ENCODE results near the gene EPB41. TPM values are rescaled to one million over a fixed set of nuclear protein-coding genes. Genes with fewer than 3 reads are reported as not detected.
"Not testable (repeated sequence)": the region's sequence is repeated elsewhere in the genome, so short reads cannot be mapped to it uniquely, and the experiment has no call there.

Gene EPB41
- total RNA-seq, 1 donor from 2014 or later: 82.9 TPM

DNA sequence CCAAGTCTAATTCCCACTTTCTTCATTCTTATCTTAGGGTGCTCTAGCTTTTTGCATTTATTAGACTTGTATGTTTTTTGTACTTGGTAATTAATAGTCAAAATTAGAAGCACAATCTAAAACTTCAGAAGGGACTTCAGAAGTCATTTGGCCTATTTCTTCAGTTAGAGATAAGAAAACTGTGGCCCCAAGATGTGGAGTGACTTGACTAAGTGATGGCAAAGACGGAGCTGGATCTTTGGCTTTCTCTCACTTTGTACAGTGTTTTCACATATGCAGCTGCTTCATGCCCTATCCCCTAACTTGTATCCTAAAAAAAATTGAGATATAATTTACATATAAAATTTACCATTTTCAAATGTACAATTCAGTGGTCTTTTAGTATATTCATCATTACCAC lies 21.7 kb downstream of the EPB41 start:
- Mint-ChIP-seq H3K27ac (no peak overlapping the region), H3K9me3 (peaks cover 4% of the 10 kb centered on the region), H3K4me3 (no peak overlapping the region), H3K36me3 (peaks cover 5% of the 10 kb centered on the region), H3K27me3 (no peaks in the 10 kb centered on the region), H3K4me1 (ENCODE audit: unreplicated experiment) (peaks cover 12% of the 10 kb centered on the region)
- no peak for DNase-seq (ENCODE audit: extremely low spot score, unreplicated experiment)
- TF ChIP-seq, protein P1, sequence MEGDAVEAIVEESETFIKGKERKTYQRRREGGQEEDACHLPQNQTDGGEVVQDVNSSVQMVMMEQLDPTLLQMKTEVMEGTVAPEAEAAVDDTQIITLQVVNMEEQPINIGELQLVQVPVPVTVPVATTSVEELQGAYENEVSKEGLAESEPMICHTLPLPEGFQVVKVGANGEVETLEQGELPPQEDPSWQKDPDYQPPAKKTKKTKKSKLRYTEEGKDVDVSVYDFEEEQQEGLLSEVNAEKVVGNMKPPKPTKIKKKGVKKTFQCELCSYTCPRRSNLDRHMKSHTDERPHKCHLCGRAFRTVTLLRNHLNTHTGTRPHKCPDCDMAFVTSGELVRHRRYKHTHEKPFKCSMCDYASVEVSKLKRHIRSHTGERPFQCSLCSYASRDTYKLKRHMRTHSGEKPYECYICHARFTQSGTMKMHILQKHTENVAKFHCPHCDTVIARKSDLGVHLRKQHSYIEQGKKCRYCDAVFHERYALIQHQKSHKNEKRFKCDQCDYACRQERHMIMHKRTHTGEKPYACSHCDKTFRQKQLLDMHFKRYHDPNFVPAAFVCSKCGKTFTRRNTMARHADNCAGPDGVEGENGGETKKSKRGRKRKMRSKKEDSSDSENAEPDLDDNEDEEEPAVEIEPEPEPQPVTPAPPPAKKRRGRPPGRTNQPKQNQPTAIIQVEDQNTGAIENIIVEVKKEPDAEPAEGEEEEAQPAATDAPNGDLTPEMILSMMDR (conservative IDR thresholded peaks at IDR 0.05): no peak

DNA sequence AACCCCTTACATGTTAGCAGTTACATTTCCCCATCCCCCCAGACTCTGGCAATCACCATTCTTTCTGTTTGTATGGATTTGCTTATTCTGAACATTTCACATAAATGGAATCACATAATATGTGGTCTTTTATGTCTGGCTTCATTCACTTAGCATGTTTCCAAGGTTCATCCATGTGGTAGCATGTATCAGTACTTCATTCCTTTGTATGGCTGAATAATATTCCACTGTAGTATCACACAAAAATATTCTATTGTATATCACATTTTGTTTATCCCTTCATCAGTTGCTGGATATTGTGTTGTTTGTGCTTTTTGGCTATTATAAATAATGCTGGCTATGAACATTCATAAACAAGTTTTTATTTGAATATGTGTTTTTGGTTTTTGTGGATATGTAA lies 22.2 kb downstream of the EPB41 start:
- Mint-ChIP-seq H3K27me3 (no peaks in the 10 kb centered on the region), H3K36me3 (peaks cover 5% of the 10 kb centered on the region), H3K4me1 (ENCODE audit: unreplicated experiment) (peaks cover 12% of the 10 kb centered on the region), H3K4me3 (no peak overlapping the region), H3K9me3 (peaks cover 4% of the 10 kb centered on the region), H3K27ac (no peak overlapping the region)
- TF ChIP-seq, protein P1 (conservative IDR thresholded peaks at IDR 0.05): no peak
- DNase-seq (ENCODE audit: extremely low spot score, unreplicated experiment): no peak

DNA sequence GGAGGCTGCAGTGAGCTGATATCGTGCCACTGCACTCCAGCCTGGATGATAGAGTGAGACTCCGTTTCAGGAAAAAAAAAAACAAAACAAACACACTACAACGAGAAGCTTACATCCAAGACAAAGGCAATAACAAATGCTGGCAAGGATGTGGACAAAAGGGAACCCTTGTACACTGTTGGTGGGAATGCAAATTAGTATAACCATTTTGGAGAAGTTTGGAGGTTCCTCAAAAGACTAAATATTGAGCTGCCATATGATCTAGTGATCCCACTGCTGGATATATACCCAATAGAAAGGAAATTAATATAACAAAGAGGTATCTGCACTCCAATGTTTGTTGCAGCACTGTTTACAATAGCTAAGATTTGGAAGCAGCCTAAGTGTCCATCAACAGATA lies 29.2 kb downstream of the EPB41 start:
- not testable (repeated sequence) for H3K27me3 Mint-ChIP-seq; H3K9me3 Mint-ChIP-seq; H3K36me3 Mint-ChIP-seq; H3K27ac Mint-ChIP-seq; DNase-seq (ENCODE audit: extremely low spot score, unreplicated experiment); H3K4me1 Mint-ChIP-seq (ENCODE audit: unreplicated experiment); H3K4me3 Mint-ChIP-seq

DNA sequence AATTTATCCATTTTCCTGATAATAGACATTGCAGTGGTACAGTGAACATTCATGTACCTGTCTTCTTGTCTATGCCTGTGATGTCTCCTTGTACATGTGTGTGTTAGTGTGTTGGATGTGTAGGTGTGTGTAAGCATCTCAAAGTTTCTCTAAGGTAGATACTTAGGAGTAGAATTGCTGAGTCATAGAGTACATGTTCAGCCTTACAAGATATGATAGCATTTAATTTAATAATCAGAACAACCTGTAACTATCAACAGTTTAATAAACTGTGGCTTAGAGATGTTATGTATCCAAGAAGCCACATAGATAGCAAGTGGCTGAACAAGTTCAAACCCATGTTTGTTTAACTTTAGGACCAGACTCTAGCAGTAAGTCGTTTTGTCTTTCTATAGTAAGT lies 35.6 kb downstream of the EPB41 start:
- H3K4me3 Mint-ChIP-seq: no peak overlapping the region
- H3K27me3 Mint-ChIP-seq: no peaks in the 10 kb centered on the region
- TF ChIP-seq, protein P1 (conservative IDR thresholded peaks at IDR 0.05): no peak
- peaks cover 9% of the 10 kb centered on the region for H3K36me3 Mint-ChIP-seq
- H3K9me3 Mint-ChIP-seq: no peaks in the 10 kb centered on the region
- no peak overlapping the region for H3K27ac Mint-ChIP-seq
- H3K4me1 Mint-ChIP-seq (ENCODE audit: unreplicated experiment): peaks cover 5% of the 10 kb centered on the region
- DNase-seq (ENCODE audit: extremely low spot score, unreplicated experiment): no peak

DNA sequence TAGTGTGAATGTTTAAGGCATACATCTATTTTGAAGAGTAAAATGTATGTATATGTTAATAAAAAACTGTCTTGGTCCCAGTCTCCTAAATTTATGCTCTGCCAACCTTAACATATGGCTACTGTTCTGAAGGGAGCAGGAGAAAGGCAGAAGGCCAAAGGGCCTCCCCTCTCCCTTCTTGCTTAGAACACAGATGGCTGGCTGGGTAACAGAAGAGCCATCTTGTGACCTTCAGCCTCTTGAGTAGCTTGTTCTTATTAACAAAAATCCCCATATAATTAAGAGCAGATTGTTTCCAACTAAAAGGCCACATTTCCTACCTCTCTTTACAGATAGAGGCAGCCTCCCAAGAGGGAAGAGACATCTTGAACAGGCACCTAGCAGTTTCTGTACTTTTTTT lies 36.1 kb downstream of the EPB41 start:
- no peak for DNase-seq (ENCODE audit: extremely low spot score, unreplicated experiment)
- Mint-ChIP-seq H3K36me3 (peaks cover 9% of the 10 kb centered on the region), H3K9me3 (no peaks in the 10 kb centered on the region), H3K27ac (no peak overlapping the region), H3K4me3 (no peak overlapping the region), H3K27me3 (no peaks in the 10 kb centered on the region), H3K4me1 (ENCODE audit: unreplicated experiment) (peaks cover 5% of the 10 kb centered on the region)
- TF ChIP-seq, protein P1 (conservative IDR thresholded peaks at IDR 0.05): no peak

DNA sequence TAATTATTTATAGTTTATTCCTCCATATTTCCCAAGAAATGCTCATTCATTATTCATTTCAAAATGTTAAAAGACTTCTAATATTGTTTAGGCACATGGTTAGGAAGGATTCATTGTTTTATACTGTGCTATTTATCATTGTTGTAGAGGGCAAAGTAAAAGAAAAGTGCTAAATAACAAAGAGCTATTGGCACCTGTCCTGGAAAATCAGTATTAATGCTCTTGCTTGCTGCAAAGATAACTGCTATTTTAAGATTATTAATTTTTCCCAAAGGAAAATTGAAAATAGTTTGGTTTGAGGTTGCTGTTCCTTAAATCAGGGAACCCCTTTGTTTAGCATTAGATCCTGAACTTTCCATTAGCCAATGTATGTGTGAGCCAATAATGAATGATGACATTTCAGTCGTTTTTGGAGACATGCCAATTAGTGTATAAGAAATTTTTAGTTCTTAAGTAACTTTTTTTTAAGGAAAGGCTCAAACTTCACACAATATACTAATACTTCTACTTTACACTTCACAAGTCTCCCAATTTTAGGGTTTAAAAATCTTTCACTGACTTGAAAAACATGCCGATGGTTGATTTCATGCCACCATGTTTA lies 39.9 kb downstream of the EPB41 start:
- no peak overlapping the region for H3K4me3 Mint-ChIP-seq
- peaks cover 5% of the 10 kb centered on the region for H3K36me3 Mint-ChIP-seq
- H3K27me3 Mint-ChIP-seq: no peaks in the 10 kb centered on the region
- H3K4me1 Mint-ChIP-seq (ENCODE audit: unreplicated experiment): peaks cover 9% of the 10 kb centered on the region
- H3K27ac Mint-ChIP-seq: no peak overlapping the region
- DNase-seq (ENCODE audit: extremely low spot score, unreplicated experiment): no peak
- no peaks in the 10 kb centered on the region for H3K9me3 Mint-ChIP-seq
- TF ChIP-seq, protein P1 (conservative IDR thresholded peaks at IDR 0.05): no peak
